ENCODE results near the gene MTPN. TPM values are rescaled to one million over a fixed set of nuclear protein-coding genes. Genes with fewer than 3 reads are reported as not detected.

MTPN gene
- polyA plus RNA-seq, 3 donors = 73.6 to 156 (median 142) TPM

- TF ChIP-seq CTCF (IDR thresholded peaks at IDR 0.05) = no peak
- Histone ChIP-seq H3K27ac (ENCODE audit: low read depth in 1 of 2, low read length in 2 of 2) (peak overlapping the region in 1 of 2 donors; percentile 17), H3K4me1 (ENCODE audit: control insufficient read depth in 1 of 2, insufficient read depth in 2 of 2, low read length in 2 of 2) (peaks cover 34 to 71% of the 10 kb centered on the region in 2 donors), H3K4me3 (replicated peaks in 1 of 3; ENCODE audit: low read depth in 2 of 3, low read length in 3 of 3) (no peak overlapping the region), H3K36me3 (replicated peaks in 1 of 2; ENCODE audit: control insufficient read depth in 1 of 2, insufficient read depth in 2 of 2, low read length in 2 of 2) (peaks cover 6 to 21% of the 10 kb centered on the region in 2 donors), H3K4me2 (replicated peaks; ENCODE audit: extremely low read depth, low read length, poor library complexity, severe bottlenecking) (peak overlapping the region; percentile 26), H3K9ac (ENCODE audit: insufficient read depth, low read length, poor library complexity, severe bottlenecking) (no peak overlapping the region), H2AFZ (ENCODE audit: insufficient read depth, low read depth, low read length, poor library complexity, severe bottlenecking) (no peak overlapping the region), H3K79me2 (ENCODE audit: insufficient read depth, low read length) (peaks cover 98% of the 10 kb centered on the region), H3K9me3 (replicated peaks in 1 of 2; ENCODE audit: control insufficient read depth in 1 of 2, insufficient read depth in 1 of 2, low read length in 2 of 2) (no peaks in the 10 kb centered on the region), H3K27me3 (ENCODE audit: control insufficient read depth in 2 of 2, insufficient read depth in 2 of 2, low read length in 2 of 2) (no peaks in the 10 kb centered on the region), H4K20me1 (ENCODE audit: insufficient read depth, low read length) (peaks cover 92% of the 10 kb centered on the region)
- peaks cover 0 to 3% (median 0%) of the 10 kb centered on the region in 7 donors for H3K9me3 Mint-ChIP-seq
- DNase-seq = no peak
- intact Hi-C loops (cut with micrococcal nuclease) = no loop called here
- H3K4me1 Mint-ChIP-seq = peaks cover 62% of the 10 kb centered on the region
- no peaks in the 10 kb centered on the region for H3K27me3 Mint-ChIP-seq (ENCODE audit: low read depth in 3 of 3)
- no CpG with 5 or more reads among the region's 1 CpG for WGBS (ENCODE audit: insufficient coverage)
- H3K27ac Mint-ChIP-seq = peak overlapping the region in 4 of 7 donors; percentile 37 to 74 (median 64)
- no peak overlapping the region for H3K4me3 Mint-ChIP-seq
- peaks cover 24 to 35% of the 10 kb centered on the region in 2 donors for H3K36me3 Mint-ChIP-seq
Observed at GRCh38 chr7:135965602-135966001, 11.6 kb downstream of the MTPN start.

- Histone ChIP-seq H2AFZ (ENCODE audit: insufficient read depth, low read depth, low read length, poor library complexity, severe bottlenecking) (no peak overlapping the region), H3K9me3 (replicated peaks in 1 of 2; ENCODE audit: control insufficient read depth in 1 of 2, insufficient read depth in 1 of 2, low read length in 2 of 2) (no peaks in the 10 kb centered on the region), H3K9ac (ENCODE audit: insufficient read depth, low read length, poor library complexity, severe bottlenecking) (no peak overlapping the region), H4K20me1 (ENCODE audit: insufficient read depth, low read length) (peaks cover 96% of the 10 kb centered on the region), H3K4me2 (replicated peaks; ENCODE audit: extremely low read depth, low read length, poor library complexity, severe bottlenecking) (peak overlapping the region; percentile 71), H3K4me1 (ENCODE audit: control insufficient read depth in 1 of 2, insufficient read depth in 2 of 2, low read length in 2 of 2) (peaks cover 31 to 66% of the 10 kb centered on the region in 2 donors), H3K79me2 (ENCODE audit: insufficient read depth, low read length) (peaks cover 98% of the 10 kb centered on the region), H3K27me3 (ENCODE audit: control insufficient read depth in 2 of 2, insufficient read depth in 2 of 2, low read length in 2 of 2) (no peaks in the 10 kb centered on the region), H3K4me3 (replicated peaks in 1 of 3; ENCODE audit: low read depth in 2 of 3, low read length in 3 of 3) (peak overlapping the region in 1 of 3 experiments; percentile 67), H3K27ac (ENCODE audit: low read depth in 1 of 2, low read length in 2 of 2) (peak overlapping the region in 1 of 2 donors; percentile 72), H3K36me3 (replicated peaks in 1 of 2; ENCODE audit: control insufficient read depth in 1 of 2, insufficient read depth in 2 of 2, low read length in 2 of 2) (peaks cover 6 to 24% of the 10 kb centered on the region in 2 donors)
- peaks cover 64% of the 10 kb centered on the region for H3K4me1 Mint-ChIP-seq
- peaks cover 0 to 3% (median 0%) of the 10 kb centered on the region in 7 donors for H3K9me3 Mint-ChIP-seq
- peaks cover 26 to 37% of the 10 kb centered on the region in 2 donors for H3K36me3 Mint-ChIP-seq
- H3K4me3 Mint-ChIP-seq = peak overlapping the region in 1 of 2 donors; percentile 58
- peak overlapping the region; percentile 68 to 89 (median 77) for H3K27ac Mint-ChIP-seq
- H3K27me3 Mint-ChIP-seq (ENCODE audit: low read depth in 3 of 3) = no peaks in the 10 kb centered on the region
- no peak for DNase-seq
- intact Hi-C loops (cut with micrococcal nuclease) = no loop called here
- TF ChIP-seq CTCF (IDR thresholded peaks at IDR 0.05) = no peak
- WGBS (ENCODE audit: insufficient coverage) = no CpG with 5 or more reads among the region's 1 CpG
Observed at GRCh38 chr7:135964791-135965190, 12.4 kb downstream of the MTPN start.

Data from CD14-positive monocyte (primary cell).